HepG2 (cell line): ENCODE data around the gene GAL3ST2. TPM values are rescaled to one million over a fixed set of nuclear protein-coding genes. Genes with fewer than 3 reads are reported as not detected.
A peak's percentile ranks its signal among the peaks of the same experiment; 100 is the strongest.

Experiments
- DNMT3B ChIP-seq: conservative IDR thresholded peaks from 2 replicates; pipeline ENCODE4 v1.6.1; 2016; ENCODE audit warnings: missing biosample characterization, control low read depth
- DPF2 ChIP-seq: sonication (generic); formaldehyde crosslinking; IDR thresholded peaks from 2 replicates; pipeline ENCODE4 v1.4.0; 2020; ENCODE audit warnings: mild to moderate bottlenecking, low read depth, missing genetic modification reagents, borderline replicate concordance
- GABPB1 ChIP-seq: IDR thresholded peaks from 2 replicates; pipeline ENCODE4 v1.6.1; 2016; ENCODE audit warnings: mild to moderate bottlenecking, missing genetic modification reagents, moderate library complexity, missing compliant biosample characterization
- KLF6 ChIP-seq: IDR thresholded peaks from 2 replicates; pipeline ENCODE4 v1.8.0; 2016; ENCODE audit warnings: missing biosample characterization, missing genetic modification reagents
- MED13 ChIP-seq: sonication (generic); formaldehyde crosslinking; IDR thresholded peaks from 2 replicates; pipeline ENCODE4 v1.5.0; 2020; ENCODE audit warnings: missing genetic modification reagents
- MTA1 ChIP-seq: sonication (generic); formaldehyde crosslinking; IDR thresholded peaks from 2 replicates; pipeline ENCODE4 v1.4.0; 2020; ENCODE audit warnings: missing genetic modification reagents, mild to moderate bottlenecking, borderline replicate concordance
- NONO ChIP-seq, 2 experiments: fragments of 450-650 bp in 1 of 2; sonication (generic) in 1 of 2; formaldehyde crosslinking in 1 of 2; IDR thresholded peaks in 1 of 2; conservative IDR thresholded peaks in 1 of 2; 2 replicates each; pipeline versions ENCODE4 v1.6.1 to v1.8.0; 2017 to 2022; ENCODE audit warnings: mild to moderate bottlenecking in 1 of 2, missing genetic modification reagents in 1 of 2, moderate library complexity in 1 of 2
- NR2F2 ChIP-seq: IDR thresholded peaks from 2 replicates; pipeline ENCODE4 v1.6.1; 2012; ENCODE audit warnings: low read depth, inconsistent platforms, borderline replicate concordance
- ZBTB3 ChIP-seq: sonication (generic); formaldehyde crosslinking; IDR thresholded peaks from 2 replicates; pipeline ENCODE4 v1.4.0; 2020; ENCODE audit warnings: low read depth, mild to moderate bottlenecking, moderate library complexity, missing genetic modification reagents, borderline replicate concordance
- ZNF136 ChIP-seq: sonication (generic); formaldehyde crosslinking; IDR thresholded peaks from 2 replicates; pipeline ENCODE4 v1.8.1; 2022; ENCODE audit warnings: low read depth, mild to moderate bottlenecking, moderate library complexity, missing genetic modification reagents
- ZNF30 ChIP-seq: sonication (generic); formaldehyde crosslinking; IDR thresholded peaks from 2 replicates; pipeline ENCODE4 v1.5.0; 2020; ENCODE audit warnings: mild to moderate bottlenecking, missing genetic modification reagents
- polyA plus RNA-seq, 8 experiments: library from polyadenylated mRNA; depleted of rRNA in 3 of 8; stranded (reverse) in 7 of 8; unstranded in 1 of 8; fragments of >200 nt; fragmentation: Illumina TruSeq in 4 of 8; extraction: Trizol in 4 of 8; gene quantifications; 2 replicates each; pipeline versions ENCODE4 v1.2.1 to v1.2.3, GENCODE V29; 2011 to 2016; ENCODE audit warnings: low read depth in 4 of 8, missing spikeins in 1 of 8, mixed read lengths in 1 of 8; ENCODE audit not compliant: insufficient read depth in 1 of 8
- total RNA-seq, 5 experiments: library from RNA; depleted of rRNA; stranded (reverse); fragments of >200 nt; fragmentation: Illumina TruSeq; extraction: Trizol; gene quantifications; 2 replicates each; pipeline ENCODE4 v1.2.3, GENCODE V29; 2016; ENCODE audit warnings: low read depth in 1 of 5
- TF ChIP-seq, protein P1 (sequence below): IDR thresholded peaks from 2 replicates; pipeline ENCODE4 v1.6.1; 2016; ENCODE audit warnings: missing biosample characterization, missing genetic modification reagents, low read depth
- TF ChIP-seq, protein P2 (sequence below): sonication (generic); formaldehyde crosslinking; IDR thresholded peaks from 2 replicates; pipeline ENCODE4 v1.4.0; 2020; ENCODE audit warnings: missing genetic modification reagents
- TF ChIP-seq, protein P3 (sequence below): IDR thresholded peaks from 2 replicates; pipeline ENCODE4 v1.6.1; 2016; ENCODE audit warnings: low read depth, borderline replicate concordance
- TF ChIP-seq, protein P4 (sequence below): sonication (generic); formaldehyde crosslinking; IDR thresholded peaks from 2 replicates; pipeline ENCODE4 v1.8.0; 2022; ENCODE audit warnings: low read depth, missing genetic modification reagents
- TF ChIP-seq, protein P5 (sequence below), 2 experiments: sonication (generic) in 1 of 2; formaldehyde crosslinking in 1 of 2; IDR thresholded peaks; 2 replicates each; pipeline versions ENCODE4 v1.4.0 to v1.6.1; 2018 to 2020; ENCODE audit warnings: missing genetic modification reagents in 2 of 2, borderline replicate concordance in 1 of 2, low read depth in 1 of 2, mild to moderate bottlenecking in 1 of 2, missing biosample characterization in 1 of 2

The GAL3ST2 gene
- total and polyA plus RNA-seq, 2 of the 13 experiments (the other 11 are each of a cell fraction or from before 2014, with no cell fraction given) = 0.17 to 0.20 TPM

DNA sequence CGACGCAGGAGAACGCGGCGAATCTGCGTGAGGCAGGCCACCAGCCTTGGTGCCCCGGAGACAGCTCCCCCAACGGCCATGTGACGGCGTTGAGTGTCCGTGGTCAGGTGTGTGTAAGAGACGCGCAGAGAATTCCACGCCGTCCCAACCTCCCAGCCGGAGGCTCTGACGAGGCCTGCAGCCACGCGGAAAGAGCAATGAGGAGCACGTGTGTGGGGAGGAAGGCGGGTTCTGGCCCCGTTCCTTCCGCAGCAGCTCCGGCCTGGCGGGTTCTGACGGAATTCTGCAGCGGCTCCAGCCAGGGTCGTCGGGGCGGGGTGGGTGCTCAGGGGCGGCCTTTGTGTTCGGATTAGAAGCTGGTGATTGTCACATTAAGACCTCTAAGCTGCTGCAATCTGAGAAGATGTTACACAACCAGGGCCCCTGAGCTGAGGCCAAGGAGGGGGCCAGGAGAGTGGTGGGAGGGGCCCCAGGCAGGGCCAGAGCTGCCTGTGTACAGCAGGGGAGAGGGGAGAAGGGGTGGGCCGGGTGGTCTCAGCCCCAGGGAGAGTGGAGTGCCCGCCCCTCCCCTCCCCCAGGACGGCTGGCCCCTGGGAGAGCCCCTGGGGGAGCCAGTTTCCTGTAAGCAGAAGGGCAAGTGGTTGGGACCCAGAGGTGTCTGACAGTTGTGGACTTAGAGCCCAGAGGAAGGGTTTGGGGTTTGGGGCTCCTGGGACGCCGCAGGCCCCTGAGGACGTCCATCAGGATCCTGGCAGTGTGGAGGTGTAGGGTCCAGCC, 5.1 kb upstream of the GAL3ST2 start (continued):
- TF ChIP-seq, protein P1, sequence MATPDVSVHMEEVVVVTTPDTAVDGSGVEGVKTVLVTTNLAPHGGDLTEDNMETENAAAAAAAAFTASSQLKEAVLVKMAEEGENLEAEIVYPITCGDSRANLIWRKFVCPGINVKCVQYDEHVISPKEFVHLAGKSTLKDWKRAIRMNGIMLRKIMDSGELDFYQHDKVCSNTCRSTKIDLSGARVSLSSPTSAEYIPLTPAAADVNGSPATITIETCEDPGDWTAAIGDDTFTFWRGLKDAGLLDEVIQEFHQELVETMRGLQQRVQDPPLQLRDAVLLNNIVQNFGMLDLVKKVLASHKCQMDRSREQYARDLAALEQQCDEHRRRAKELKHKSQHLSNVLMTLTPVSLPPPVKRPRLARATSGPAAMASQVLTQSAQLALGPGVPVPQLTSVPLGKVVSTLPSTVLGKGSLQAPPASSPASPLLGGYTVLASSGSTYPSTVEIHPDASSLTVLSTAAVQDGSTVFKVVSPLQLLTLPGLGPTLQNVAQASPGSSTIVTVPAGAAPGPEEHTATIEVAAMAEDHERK (CRISPR knock-in tag) = no peak
- TF ChIP-seq, protein P2, sequence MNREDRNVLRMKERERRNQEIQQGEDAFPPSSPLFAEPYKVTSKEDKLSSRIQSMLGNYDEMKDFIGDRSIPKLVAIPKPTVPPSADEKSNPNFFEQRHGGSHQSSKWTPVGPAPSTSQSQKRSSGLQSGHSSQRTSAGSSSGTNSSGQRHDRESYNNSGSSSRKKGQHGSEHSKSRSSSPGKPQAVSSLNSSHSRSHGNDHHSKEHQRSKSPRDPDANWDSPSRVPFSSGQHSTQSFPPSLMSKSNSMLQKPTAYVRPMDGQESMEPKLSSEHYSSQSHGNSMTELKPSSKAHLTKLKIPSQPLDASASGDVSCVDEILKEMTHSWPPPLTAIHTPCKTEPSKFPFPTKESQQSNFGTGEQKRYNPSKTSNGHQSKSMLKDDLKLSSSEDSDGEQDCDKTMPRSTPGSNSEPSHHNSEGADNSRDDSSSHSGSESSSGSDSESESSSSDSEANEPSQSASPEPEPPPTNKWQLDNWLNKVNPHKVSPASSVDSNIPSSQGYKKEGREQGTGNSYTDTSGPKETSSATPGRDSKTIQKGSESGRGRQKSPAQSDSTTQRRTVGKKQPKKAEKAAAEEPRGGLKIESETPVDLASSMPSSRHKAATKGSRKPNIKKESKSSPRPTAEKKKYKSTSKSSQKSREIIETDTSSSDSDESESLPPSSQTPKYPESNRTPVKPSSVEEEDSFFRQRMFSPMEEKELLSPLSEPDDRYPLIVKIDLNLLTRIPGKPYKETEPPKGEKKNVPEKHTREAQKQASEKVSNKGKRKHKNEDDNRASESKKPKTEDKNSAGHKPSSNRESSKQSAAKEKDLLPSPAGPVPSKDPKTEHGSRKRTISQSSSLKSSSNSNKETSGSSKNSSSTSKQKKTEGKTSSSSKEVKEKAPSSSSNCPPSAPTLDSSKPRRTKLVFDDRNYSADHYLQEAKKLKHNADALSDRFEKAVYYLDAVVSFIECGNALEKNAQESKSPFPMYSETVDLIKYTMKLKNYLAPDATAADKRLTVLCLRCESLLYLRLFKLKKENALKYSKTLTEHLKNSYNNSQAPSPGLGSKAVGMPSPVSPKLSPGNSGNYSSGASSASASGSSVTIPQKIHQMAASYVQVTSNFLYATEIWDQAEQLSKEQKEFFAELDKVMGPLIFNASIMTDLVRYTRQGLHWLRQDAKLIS (CRISPR knock-in tag) = peak; percentile 64; the same call in 1 of the 2 replicates
- TF ChIP-seq ZNF136 (no peak; the same call in 1 of the 2 replicates), DPF2 (CRISPR knock-in tag) (no peak), KLF6 (CRISPR knock-in tag) (peak; percentile 87; the same call in 1 of the 2 replicates), ZNF30 (CRISPR knock-in tag) (no peak; the same call in 1 of the 2 replicates), ZBTB3 (CRISPR knock-in tag) (no peak; the same call in 1 of the 2 replicates), MTA1 (CRISPR knock-in tag) (peak; percentile 89), NONO (IDR thresholded peaks at IDR 0.05) (no peak), NONO (CRISPR knock-in tag; conservative IDR thresholded peaks at IDR 0.05) (peak; percentile 83), MED13 (CRISPR knock-in tag) (no peak), NR2F2 (no peak), DNMT3B (CRISPR knock-in tag) (no peak; the same call in 1 of the 2 replicates), GABPB1 (peak; percentile 74)
- TF ChIP-seq, protein P3, sequence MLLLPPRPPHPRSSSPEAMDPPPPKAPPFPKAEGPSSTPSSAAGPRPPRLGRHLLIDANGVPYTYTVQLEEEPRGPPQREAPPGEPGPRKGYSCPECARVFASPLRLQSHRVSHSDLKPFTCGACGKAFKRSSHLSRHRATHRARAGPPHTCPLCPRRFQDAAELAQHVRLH (CRISPR knock-in tag) = 0 out of 2 replicates have a peak, but pooled peaks have one; percentile 11
- TF ChIP-seq, protein P4, sequence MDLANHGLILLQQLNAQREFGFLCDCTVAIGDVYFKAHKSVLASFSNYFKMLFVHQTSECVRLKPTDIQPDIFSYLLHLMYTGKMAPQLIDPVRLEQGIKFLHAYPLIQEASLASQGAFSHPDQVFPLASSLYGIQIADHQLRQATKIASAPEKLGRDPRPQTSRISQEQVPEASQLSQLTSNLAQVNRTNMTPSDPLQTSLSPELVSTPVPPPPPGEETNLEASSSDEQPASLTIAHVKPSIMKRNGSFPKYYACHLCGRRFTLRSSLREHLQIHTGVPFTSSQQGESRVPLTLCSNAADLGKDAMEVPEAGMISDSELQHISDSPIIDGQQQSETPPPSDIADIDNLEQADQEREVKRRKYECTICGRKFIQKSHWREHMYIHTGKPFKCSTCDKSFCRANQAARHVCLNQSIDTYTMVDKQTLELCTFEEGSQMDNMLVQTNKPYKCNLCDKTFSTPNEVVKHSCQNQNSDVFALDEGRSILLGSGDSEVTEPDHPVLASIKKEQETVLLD = peak; percentile 52; the same call in 1 of the 2 replicates
- TF ChIP-seq, protein P5, sequence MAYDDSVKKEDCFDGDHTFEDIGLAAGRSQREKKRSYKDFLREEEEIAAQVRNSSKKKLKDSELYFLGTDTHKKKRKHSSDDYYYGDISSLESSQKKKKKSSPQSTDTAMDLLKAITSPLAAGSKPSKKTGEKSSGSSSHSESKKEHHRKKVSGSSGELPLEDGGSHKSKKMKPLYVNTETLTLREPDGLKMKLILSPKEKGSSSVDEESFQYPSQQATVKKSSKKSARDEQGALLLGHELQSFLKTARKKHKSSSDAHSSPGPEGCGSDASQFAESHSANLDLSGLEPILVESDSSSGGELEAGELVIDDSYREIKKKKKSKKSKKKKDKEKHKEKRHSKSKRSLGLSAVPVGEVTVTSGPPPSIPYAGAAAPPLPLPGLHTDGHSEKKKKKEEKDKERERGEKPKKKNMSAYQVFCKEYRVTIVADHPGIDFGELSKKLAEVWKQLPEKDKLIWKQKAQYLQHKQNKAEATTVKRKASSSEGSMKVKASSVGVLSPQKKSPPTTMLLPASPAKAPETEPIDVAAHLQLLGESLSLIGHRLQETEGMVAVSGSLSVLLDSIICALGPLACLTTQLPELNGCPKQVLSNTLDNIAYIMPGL (CRISPR knock-in tag; IDR thresholded peaks at IDR 0.05; ENCODE audit: borderline replicate concordance in 1 of 2, low read depth in 1 of 2) = no peak; a peak in 1 of 4 replicates
